ENCODE measurements around the gene RNF181. TPM values are rescaled to one million over a fixed set of nuclear protein-coding genes. Genes with fewer than 3 reads are reported as not detected.

The RNF181 gene
- total and polyA plus RNA-seq, 2 of the 13 experiments (the other 11 are each of a cell fraction or from before 2014, with no cell fraction given), result 224 to 578 TPM

DNA sequence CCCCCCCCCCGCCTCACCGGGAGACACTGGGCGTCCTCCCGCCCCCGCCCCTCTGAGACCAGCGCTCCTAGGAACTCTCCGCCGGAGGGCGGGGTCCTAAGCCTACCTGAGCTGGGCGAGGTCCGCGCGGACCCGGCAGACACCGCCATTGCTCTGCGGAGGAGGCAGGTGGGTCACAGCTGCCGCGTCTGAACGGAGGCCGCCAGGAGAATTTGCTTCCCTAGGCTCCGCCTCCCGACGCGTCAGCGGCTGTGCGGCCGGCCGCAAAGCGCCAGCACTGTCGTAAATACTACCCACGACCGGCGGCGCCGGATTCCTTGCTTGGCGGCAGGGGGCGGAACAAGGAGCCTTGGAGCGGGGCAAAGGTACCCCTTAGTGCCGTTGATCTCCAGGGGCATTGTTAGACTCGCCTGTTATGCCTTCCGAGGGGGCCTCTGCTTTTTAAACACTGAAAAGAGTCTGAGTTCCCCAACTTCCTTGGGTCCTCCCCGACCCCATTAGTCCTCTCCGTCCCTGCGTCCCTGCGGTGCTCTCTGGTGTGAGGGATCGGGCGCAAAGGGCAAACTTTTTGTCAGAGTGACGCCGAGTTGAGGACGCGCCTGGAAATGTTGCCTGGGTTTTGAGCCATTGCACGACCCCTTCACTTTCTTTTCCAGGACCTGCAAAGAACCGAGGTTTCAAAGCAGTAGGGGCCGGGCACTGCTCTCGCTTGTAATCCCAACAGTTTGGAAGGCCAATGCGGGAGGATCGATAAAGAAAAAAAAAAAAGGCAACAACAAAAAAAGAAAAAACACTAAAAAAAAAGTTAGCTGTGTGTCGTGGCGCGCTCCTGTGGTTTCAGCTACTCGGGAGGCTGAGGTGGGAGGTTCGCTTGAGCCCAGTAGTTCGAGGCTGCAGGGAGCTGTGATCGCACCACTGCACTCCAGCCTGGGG, 34.0 kb upstream of the RNF181 start, which contains the start of gene GGCX (continued):
- TF ChIP-seq, protein P1, sequence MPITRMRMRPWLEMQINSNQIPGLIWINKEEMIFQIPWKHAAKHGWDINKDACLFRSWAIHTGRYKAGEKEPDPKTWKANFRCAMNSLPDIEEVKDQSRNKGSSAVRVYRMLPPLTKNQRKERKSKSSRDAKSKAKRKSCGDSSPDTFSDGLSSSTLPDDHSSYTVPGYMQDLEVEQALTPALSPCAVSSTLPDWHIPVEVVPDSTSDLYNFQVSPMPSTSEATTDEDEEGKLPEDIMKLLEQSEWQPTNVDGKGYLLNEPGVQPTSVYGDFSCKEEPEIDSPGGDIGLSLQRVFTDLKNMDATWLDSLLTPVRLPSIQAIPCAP (CRISPR knock-in tag; IDR thresholded peaks at IDR 0.05; ENCODE audit: low read depth), result no peak
- TF ChIP-seq KAT8 (CRISPR knock-in tag; IDR thresholded peaks at IDR 0.05) (peak; percentile 96), ZNF879 (CRISPR knock-in tag; IDR thresholded peaks at IDR 0.05) (no peak), SOX5 (CRISPR knock-in tag; IDR thresholded peaks at IDR 0.05; ENCODE audit: borderline replicate concordance) (peak; percentile 65), MED1 (CRISPR knock-in tag; IDR thresholded peaks at IDR 0.05) (peak; percentile 69; the same call in 1 of the 2 replicates), SIN3A (IDR thresholded peaks at IDR 0.05; ENCODE audit: borderline replicate concordance, low read depth, low read length) (peak; percentile 94; the same call in 1 of the 2 replicates), AKAP8 (CRISPR knock-in tag; IDR thresholded peaks at IDR 0.05) (no peak), CEBPG (CRISPR knock-in tag; IDR thresholded peaks at IDR 0.05) (no peak; the same call in 1 of the 2 replicates), SRSF9 (IDR thresholded peaks at IDR 0.05; ENCODE audit: borderline replicate concordance, insufficient read depth, low read depth, low read length, poor library complexity, severe bottlenecking) (no peak), REXO4 (CRISPR knock-in tag; IDR thresholded peaks at IDR 0.05; ENCODE audit: borderline replicate concordance) (no peak), KDM4B (CRISPR knock-in tag; IDR thresholded peaks at IDR 0.05) (no peak; the same call in 1 of the 2 replicates), NFE2L1 (CRISPR knock-in tag; IDR thresholded peaks at IDR 0.05; ENCODE audit: borderline replicate concordance) (no peak), ZBTB7B (CRISPR knock-in tag; IDR thresholded peaks at IDR 0.05) (peak; percentile 67; the same call in 1 of the 2 replicates), ZNF143 (CRISPR knock-in tag; IDR thresholded peaks at IDR 0.05) (peak; percentile 74), DNMT3B (CRISPR knock-in tag; conservative IDR thresholded peaks at IDR 0.05) (no peak; the same call in 1 of the 2 replicates), SCMH1 (CRISPR knock-in tag; IDR thresholded peaks at IDR 0.05; ENCODE audit: borderline replicate concordance) (no peak), FOSL2 (CRISPR knock-in tag; IDR thresholded peaks at IDR 0.05) (peak; percentile 54; the same call in 1 of the 2 replicates)
- TF ChIP-seq, protein P2, sequence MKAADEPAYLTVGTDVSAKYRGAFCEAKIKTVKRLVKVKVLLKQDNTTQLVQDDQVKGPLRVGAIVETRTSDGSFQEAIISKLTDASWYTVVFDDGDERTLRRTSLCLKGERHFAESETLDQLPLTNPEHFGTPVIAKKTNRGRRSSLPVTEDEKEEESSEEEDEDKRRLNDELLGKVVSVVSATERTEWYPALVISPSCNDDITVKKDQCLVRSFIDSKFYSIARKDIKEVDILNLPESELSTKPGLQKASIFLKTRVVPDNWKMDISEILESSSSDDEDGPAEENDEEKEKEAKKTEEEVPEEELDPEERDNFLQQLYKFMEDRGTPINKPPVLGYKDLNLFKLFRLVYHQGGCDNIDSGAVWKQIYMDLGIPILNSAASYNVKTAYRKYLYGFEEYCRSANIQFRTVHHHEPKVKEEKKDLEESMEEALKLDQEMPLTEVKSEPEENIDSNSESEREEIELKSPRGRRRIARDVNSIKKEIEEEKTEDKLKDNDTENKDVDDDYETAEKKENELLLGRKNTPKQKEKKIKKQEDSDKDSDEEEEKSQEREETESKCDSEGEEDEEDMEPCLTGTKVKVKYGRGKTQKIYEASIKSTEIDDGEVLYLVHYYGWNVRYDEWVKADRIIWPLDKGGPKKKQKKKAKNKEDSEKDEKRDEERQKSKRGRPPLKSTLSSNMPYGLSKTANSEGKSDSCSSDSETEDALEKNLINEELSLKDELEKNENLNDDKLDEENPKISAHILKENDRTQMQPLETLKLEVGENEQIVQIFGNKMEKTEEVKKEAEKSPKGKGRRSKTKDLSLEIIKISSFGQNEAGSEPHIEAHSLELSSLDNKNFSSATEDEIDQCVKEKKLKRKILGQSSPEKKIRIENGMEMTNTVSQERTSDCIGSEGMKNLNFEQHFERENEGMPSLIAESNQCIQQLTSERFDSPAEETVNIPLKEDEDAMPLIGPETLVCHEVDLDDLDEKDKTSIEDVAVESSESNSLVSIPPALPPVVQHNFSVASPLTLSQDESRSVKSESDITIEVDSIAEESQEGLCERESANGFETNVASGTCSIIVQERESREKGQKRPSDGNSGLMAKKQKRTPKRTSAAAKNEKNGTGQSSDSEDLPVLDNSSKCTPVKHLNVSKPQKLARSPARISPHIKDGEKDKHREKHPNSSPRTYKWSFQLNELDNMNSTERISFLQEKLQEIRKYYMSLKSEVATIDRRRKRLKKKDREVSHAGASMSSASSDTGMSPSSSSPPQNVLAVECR (CRISPR knock-in tag; IDR thresholded peaks at IDR 0.05; ENCODE audit: borderline replicate concordance), result peak; percentile 93
- TF ChIP-seq, protein P3, sequence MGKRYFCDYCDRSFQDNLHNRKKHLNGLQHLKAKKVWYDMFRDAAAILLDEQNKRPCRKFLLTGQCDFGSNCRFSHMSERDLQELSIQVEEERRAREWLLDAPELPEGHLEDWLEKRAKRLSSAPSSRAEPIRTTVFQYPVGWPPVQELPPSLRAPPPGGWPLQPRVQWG (CRISPR knock-in tag; IDR thresholded peaks at IDR 0.05; ENCODE audit: borderline replicate concordance, low read depth), result no peak
- TF ChIP-seq, protein P4, sequence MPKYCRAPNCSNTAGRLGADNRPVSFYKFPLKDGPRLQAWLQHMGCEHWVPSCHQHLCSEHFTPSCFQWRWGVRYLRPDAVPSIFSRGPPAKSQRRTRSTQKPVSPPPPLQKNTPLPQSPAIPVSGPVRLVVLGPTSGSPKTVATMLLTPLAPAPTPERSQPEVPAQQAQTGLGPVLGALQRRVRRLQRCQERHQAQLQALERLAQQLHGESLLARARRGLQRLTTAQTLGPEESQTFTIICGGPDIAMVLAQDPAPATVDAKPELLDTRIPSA (CRISPR knock-in tag; IDR thresholded peaks at IDR 0.05; ENCODE audit: borderline replicate concordance), result no peak
- TF ChIP-seq, protein P5, sequence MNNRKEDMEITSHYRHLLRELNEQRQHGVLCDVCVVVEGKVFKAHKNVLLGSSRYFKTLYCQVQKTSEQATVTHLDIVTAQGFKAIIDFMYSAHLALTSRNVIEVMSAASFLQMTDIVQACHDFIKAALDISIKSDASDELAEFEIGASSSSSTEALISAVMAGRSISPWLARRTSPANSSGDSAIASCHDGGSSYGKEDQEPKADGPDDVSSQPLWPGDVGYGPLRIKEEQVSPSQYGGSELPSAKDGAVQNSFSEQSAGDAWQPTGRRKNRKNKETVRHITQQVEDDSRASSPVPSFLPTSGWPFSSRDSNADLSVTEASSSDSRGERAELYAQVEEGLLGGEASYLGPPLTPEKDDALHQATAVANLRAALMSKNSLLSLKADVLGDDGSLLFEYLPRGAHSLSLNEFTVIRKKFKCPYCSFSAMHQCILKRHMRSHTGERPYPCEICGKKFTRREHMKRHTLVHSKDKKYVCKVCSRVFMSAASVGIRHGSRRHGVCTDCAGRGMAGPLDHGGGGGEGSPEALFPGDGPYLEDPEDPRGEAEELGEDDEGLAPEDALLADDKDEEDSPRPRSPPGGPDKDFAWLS (CRISPR knock-in tag; IDR thresholded peaks at IDR 0.05; ENCODE audit: borderline replicate concordance), result no peak; the same call in 1 of the 2 replicates
